B cell (primary cell): ENCODE measurements around the gene PFDN6. TPM values are rescaled to one million over a fixed set of nuclear protein-coding genes. Genes with fewer than 3 reads are reported as not detected.

ENCODE experiments used
- ATAC-seq: fragments of 200-7000 bp; cut with Tn5 transposase; one replicate; pipeline ENCODE4 v1.10.0; 2021; ENCODE audit warnings: low read depth, mild to moderate bottlenecking, moderate number of reproducible peaks, moderate library complexity
- CTCF ChIA-PET: fragments of 350-600 bp; sonication (Branson Sonifier 250); formaldehyde crosslinking; loops from one replicate; lab custom pipeline; 2021; ENCODE audit warnings: antibody characterized with exemption, inconsistent platforms; lab: Charles Lee
- POLR2A ChIA-PET: fragments of 350-600 bp; sonication (Branson Sonifier 250); formaldehyde crosslinking; loops from one replicate; lab custom pipeline; 2021; ENCODE audit warnings: antibody characterized with exemption; lab: Charles Lee
- DNase-seq: peaks from one replicate; pipeline ENCODE4 v3.0.0; 2013
- H2AFZ ChIP-seq: 2 replicates; pipeline ENCODE4 v1.6.1; 2012; ENCODE audit warnings: mild to moderate bottlenecking, low read depth, low read length; ENCODE audit not compliant: insufficient read depth, poor library complexity, severe bottlenecking
- H3K27ac ChIP-seq, 2 donors: 1 replicate in 1 of 2; 2 replicates in 1 of 2; pipeline ENCODE4 v1.5.1; 2012 to 2013; ENCODE audit warnings: low read length in 2 of 2, mild to moderate bottlenecking in 2 of 2, moderate library complexity in 1 of 2
- H3K27me3 ChIP-seq, 4 experiments: fragments of 200-600 bp in 1 of 4; sonication (generic) in 1 of 4; replicated peaks in 1 of 4; 1 replicate in 2 of 4; 2 replicates in 2 of 4; pipeline versions ENCODE4 v1.6.1 to v1.7.0; 2013 to 2016; ENCODE audit warnings: low read length in 3 of 4, mild to moderate bottlenecking in 2 of 4, mixed read lengths in 1 of 4, moderate library complexity in 1 of 4; ENCODE audit not compliant: insufficient read depth in 4 of 4, control insufficient read depth in 3 of 4; ENCODE audit errors: control extremely low read depth in 1 of 4
- H3K36me3 ChIP-seq, 2 experiments: replicated peaks in 1 of 2; 1 replicate in 1 of 2; 2 replicates in 1 of 2; pipeline versions ENCODE4 v1.6.1 to v1.7.1; 2013; ENCODE audit warnings: low read length in 1 of 2; ENCODE audit not compliant: insufficient read depth in 2 of 2, control insufficient read depth in 1 of 2; ENCODE audit errors: control extremely low read depth in 1 of 2, extremely low read depth in 1 of 2
- H3K4me1 ChIP-seq, 2 donors: fragments of 200-600 bp in 1 of 2; sonication (generic) in 1 of 2; 1 replicate in 1 of 2; 2 replicates in 1 of 2; pipeline versions ENCODE4 v1.5.1 to v1.6.1; 2013 to 2017; ENCODE audit warnings: low read length in 2 of 2; ENCODE audit not compliant: control insufficient read depth in 2 of 2, insufficient read depth in 2 of 2
- H3K4me2 ChIP-seq: replicated peaks from 2 replicates; pipeline ENCODE3; 2012; ENCODE audit warnings: mild to moderate bottlenecking, low read depth, low read length; ENCODE audit not compliant: poor library complexity, severe bottlenecking
- H3K4me3 ChIP-seq, 5 experiments: fragments of 200-600 bp in 1 of 5; sonication (generic) in 1 of 5; 1 replicate in 3 of 5; 2 replicates in 2 of 5; pipeline versions ENCODE4 v1.5.1 to v1.7.0; 2011 to 2016; ENCODE audit warnings: low read length in 4 of 5, mild to moderate bottlenecking in 4 of 5, low read depth in 2 of 5, control low read depth in 1 of 5, moderate library complexity in 1 of 5; ENCODE audit not compliant: insufficient read depth in 1 of 5; ENCODE audit errors: control extremely low read depth in 1 of 5, extremely low read depth in 1 of 5
- H3K79me2 ChIP-seq: fragments of 200-600 bp; sonication (generic); one replicate; pipeline ENCODE4 v1.6.0; 2016; ENCODE audit warnings: low read length; ENCODE audit not compliant: control insufficient read depth, insufficient read depth
- H3K9ac ChIP-seq: fragments of 200-600 bp; sonication (generic); 2 replicates; pipeline ENCODE4 v1.6.1; 2017; ENCODE audit warnings: mild to moderate bottlenecking, low read length, moderate library complexity
- H3K9me3 ChIP-seq, 3 donors: one replicate each; pipeline versions ENCODE4 v1.6.1 to v1.7.1; 2013; ENCODE audit warnings: low read length in 2 of 3; ENCODE audit not compliant: control insufficient read depth in 2 of 3, insufficient read depth in 1 of 3; ENCODE audit errors: control extremely low read depth in 1 of 3
- H4K20me1 ChIP-seq: 2 replicates; pipeline ENCODE4 v1.6.0; 2012; ENCODE audit warnings: mild to moderate bottlenecking, low read length; ENCODE audit not compliant: insufficient read depth, control insufficient read depth, poor library complexity, severe bottlenecking
- H3K27ac Mint-ChIP-seq: one replicate; pipeline ENCODE4 v1.8.0; 2021; ENCODE audit warnings: mixed read lengths
- H3K27me3 Mint-ChIP-seq: one replicate; pipeline ENCODE4 v1.8.0; 2021; ENCODE audit warnings: mixed read lengths
- H3K4me1 Mint-ChIP-seq: one replicate; pipeline ENCODE4 v1.8.0; 2021; ENCODE audit warnings: mixed read lengths
- H3K4me3 Mint-ChIP-seq: one replicate; pipeline ENCODE4 v1.8.0; 2021; ENCODE audit warnings: mixed read lengths
- H3K9me3 Mint-ChIP-seq: one replicate; pipeline ENCODE4 v1.8.0; 2022; ENCODE audit warnings: mixed read lengths; ENCODE audit not compliant: insufficient read depth
- CTCF ChIP-seq: fragments of 200-600 bp; IDR thresholded peaks from one replicate; pipeline ENCODE4 v1.8.0; 2022; ENCODE audit warnings: antibody characterized with exemption, mild to moderate bottlenecking
- EZH2 ChIP-seq: IDR thresholded peaks from 2 replicates; pipeline ENCODE4 v1.6.1; 2012; ENCODE audit warnings: borderline replicate concordance, low read depth, mild to moderate bottlenecking, moderate library complexity, low read length; ENCODE audit not compliant: insufficient read depth, poor library complexity, severe bottlenecking
- WGBS: methylation state at CpG from one replicate; pipeline ENCODE4 v1.1.5; 2013; ENCODE audit warnings: missing lambda C conversion rate; ENCODE audit not compliant: insufficient coverage; 5-methylcytosine and 5-hydroxymethylcytosine counted together
- intact Hi-C: fragments of 100-400 bp; cut with micrococcal nuclease; formaldehyde crosslinking; loops from one replicate; pipeline ENCODE4 v1.10.0; 2022
- polyA minus RNA-seq: library from RNA; depleted of rRNA, polyadenylated mRNA; stranded (reverse); fragments of >200 nt; gene quantifications from 2 replicates; pipeline ENCODE4 v1.2.3, GENCODE V29; 2012
- polyA plus RNA-seq: library from polyadenylated mRNA; depleted of rRNA; stranded (reverse); fragments of >200 nt; gene quantifications from 2 replicates; pipeline ENCODE4 v1.2.3, GENCODE V29; 2012
- total RNA-seq, 2 donors: library from RNA; stranded (reverse); fragments of 120-200 nt in 1 of 2; gene quantifications; 1 replicate in 1 of 2; 2 replicates in 1 of 2; pipeline versions ENCODE4 v1.2.3 to v1.2.4, GENCODE V29; 2013 to 2022

Gene PFDN6
- total RNA-seq = 44.7 and 51.1 TPM in 2 replicates
- 55.5 TPM for total RNA-seq (2013)
- 33.2 and 34.2 TPM in 2 replicates for polyA plus RNA-seq
- 15.9 and 20.0 TPM in 2 replicates for polyA minus RNA-seq

- ChIA-PET POLR2A (interaction anchor here (0.6 to 3.4 kb wide), 14 partner anchors 8 to 1018 kb away, joined by 3 to 39 read pairs (median 6); partner anchors contain the start of genes B3GALT4, RGL2, RPS18 and TAPBP), CTCF (interaction anchor here (0.9 to 2.6 kb wide), 13 partner anchors 10 to 143 kb away, joined by 3 to 17 read pairs (median 5); partner anchors contain the start of genes B3GALT4, RGL2, RPS18 and RXRB)
- Histone ChIP-seq H3K79me2 (peaks cover 43% of the 10 kb centered on the region), H3K4me2 (peak within 1 kb of the TSS; percentile 77), H3K9me3 (no peaks in the 10 kb centered on the region), H3K9ac (peak within 1 kb of the TSS; percentile 79), H3K4me1 (peaks cover 19 to 25% of the 10 kb centered on the region in 2 donors), H3K27me3 (no peaks in the 10 kb centered on the region), H3K4me3 (peak within 1 kb of the TSS; percentile 78 to 99 (median 86)), H3K27ac (peak within 1 kb of the TSS; percentile 42 to 68), H3K36me3 (peaks cover 0 to 52% of the 10 kb centered on the region in 2 experiments), H4K20me1 (no peaks in the 10 kb centered on the region), H2AFZ (peak within 1 kb of the TSS; percentile 96)
- DNase-seq (peak; percentile 93), ATAC-seq (peak; percentile 96)
- under 1% methylated on average over 38 of the region's 43 CpGs for WGBS
- H3K4me3 Mint-ChIP-seq = peak within 1 kb of the TSS; percentile 93
- intact Hi-C loops = loop anchor here (1.0 to 2.0 kb wide), 10 partner anchors 10 to 121 kb away; partner anchors contain the start of genes B3GALT4, KIFC1, RPS18 and RXRB
- H3K9me3 Mint-ChIP-seq = no peaks in the 10 kb centered on the region
- TF ChIP-seq CTCF (no peak), EZH2 (no peak)
- H3K4me1 Mint-ChIP-seq = peaks cover 38% of the 10 kb centered on the region
- peak within 1 kb of the TSS; percentile 86 for H3K27ac Mint-ChIP-seq
- no peaks in the 10 kb centered on the region for H3K27me3 Mint-ChIP-seq
Measured at GRCh38 chr6:33288921-33289783, at the start of gene PFDN6, which contains the start of gene WDR46. PFDN6 (plus strand) TSS chr6:33289601; CDS start chr6:33289857, 256 bp downstream. WDR46 (minus strand) TSS chr6:33289239; CDS start chr6:33289170, 69 bp downstream.
